Neural progenitor cell (in vitro differentiated cells): ENCODE data around the gene PCDHA13. TPM values are rescaled to one million over a fixed set of nuclear protein-coding genes. Genes with fewer than 3 reads are reported as not detected.
"Not testable (repeated sequence)": the region's sequence is repeated elsewhere in the genome, so short reads cannot be mapped to it uniquely, and the experiment has no call there.

Source experiments
- DNase-seq: peaks from one replicate; pipeline ENCODE4 v3.0.0-alpha.2; 2016; ENCODE audit warnings: low spot score
- H2AFZ ChIP-seq: fragments of 200-600 bp; sonication (generic); replicated peaks from 2 replicates; pipeline ENCODE4 v1.6.1; 2016; ENCODE audit warnings: antibody characterized with exemption
- H3F3A ChIP-seq: fragments of 200-600 bp; sonication (generic); 2 replicates; pipeline ENCODE4 v1.6.1; 2016; ENCODE audit warnings: antibody characterized with exemption, low read depth
- H3K27ac ChIP-seq: fragments of 200-600 bp; sonication (generic); 2 replicates; pipeline ENCODE4 v1.5.1; 2016; ENCODE audit warnings: mild to moderate bottlenecking
- H3K27me3 ChIP-seq: fragments of 200-600 bp; sonication (generic); 2 replicates; pipeline ENCODE4 v1.6.1; 2016; ENCODE audit warnings: mild to moderate bottlenecking, moderate library complexity
- H3K36me3 ChIP-seq: fragments of 200-600 bp; sonication (generic); 2 replicates; pipeline ENCODE4 v1.5.1; 2016
- H3K4me1 ChIP-seq: fragments of 200-600 bp; sonication (generic); 2 replicates; pipeline ENCODE4 v1.6.1; 2016; ENCODE audit warnings: mixed run types
- H3K4me2 ChIP-seq: fragments of 200-600 bp; sonication (generic); 2 replicates; pipeline ENCODE4 v1.6.1; 2016
- H3K4me3 ChIP-seq: fragments of 200-600 bp; sonication (generic); 2 replicates; pipeline ENCODE4 v1.5.1; 2016
- H3K79me2 ChIP-seq: fragments of 200-600 bp; sonication (generic); 2 replicates; pipeline ENCODE4 v1.6.1; 2016; ENCODE audit warnings: low read depth
- H3K9ac ChIP-seq: fragments of 200-600 bp; sonication (generic); 2 replicates; pipeline ENCODE4 v1.6.1; 2016
- H3K9me3 ChIP-seq: fragments of 200-600 bp; sonication (generic); 2 replicates; pipeline ENCODE4 v1.5.1; 2016; ENCODE audit warnings: low read depth
- H4K20me1 ChIP-seq: fragments of 200-600 bp; sonication (generic); 2 replicates; pipeline ENCODE4 v1.6.1; 2016; ENCODE audit warnings: low read depth
- H3K27ac Mint-ChIP-seq: 3 replicates; pipeline ENCODE4 v1.8.0; 2021; ENCODE audit warnings: mixed read lengths
- H3K27me3 Mint-ChIP-seq: 2 replicates; pipeline ENCODE4 v1.8.0; 2022; ENCODE audit warnings: low read depth, mild to moderate bottlenecking, inconsistent platforms, moderate library complexity, mixed read lengths; ENCODE audit not compliant: insufficient read depth
- H3K36me3 Mint-ChIP-seq: 3 replicates; pipeline ENCODE4 v1.8.0; 2021; ENCODE audit warnings: mixed read lengths
- H3K4me1 Mint-ChIP-seq: 3 replicates; pipeline ENCODE4 v1.8.0; 2021; ENCODE audit warnings: mixed read lengths
- H3K4me3 Mint-ChIP-seq: 3 replicates; pipeline ENCODE4 v1.8.0; 2021; ENCODE audit warnings: mild to moderate bottlenecking, moderate library complexity, mixed read lengths
- H3K9me3 Mint-ChIP-seq: 3 replicates; pipeline ENCODE4 v1.8.0; 2020; ENCODE audit warnings: mixed read lengths
- CTCF ChIP-seq: fragments of 200-600 bp; sonication (generic); IDR thresholded peaks from 2 replicates; pipeline ENCODE4 v1.5.1; 2017; ENCODE audit warnings: antibody characterized with exemption, mild to moderate bottlenecking
- EZH2 ChIP-seq: fragments of 200-600 bp; sonication (generic); IDR thresholded peaks from 2 replicates; pipeline ENCODE4 v1.6.1; 2017; ENCODE audit warnings: antibody characterized with exemption, mild to moderate bottlenecking, moderate library complexity
- total RNA-seq: library from RNA; depleted of rRNA; stranded (reverse); fragments of >200 nt; gene quantifications from 2 replicates; pipeline ENCODE4 v1.2.3, GENCODE V29; 2015; ENCODE audit warnings: low replicate concordance

Gene PCDHA13
- total RNA-seq, 1 donor from 2014 or later, result 2.3 TPM

- H3K4me1 ChIP-seq, H3K27me3 Mint-ChIP-seq, H3K79me2 ChIP-seq, H3K4me1 Mint-ChIP-seq, H4K20me1 ChIP-seq, H3K27me3 ChIP-seq, H3K27ac Mint-ChIP-seq, H3K36me3 ChIP-seq, H3K4me3 Mint-ChIP-seq, H3K27ac ChIP-seq, DNase-seq, H3F3A ChIP-seq, H3K4me2 ChIP-seq, H3K9ac ChIP-seq, H2AFZ ChIP-seq: not testable (repeated sequence)
- Histone ChIP-seq H3K4me3 (peak within 1 kb of the TSS; percentile 23), H3K9me3 (peaks cover 10% of the 10 kb centered on the region)
- Mint-ChIP-seq H3K9me3 (peaks cover 38% of the 10 kb centered on the region), H3K36me3 (peaks cover 18% of the 10 kb centered on the region)
- peak; percentile 9 for TF ChIP-seq CTCF
These were observed 33.5 kb upstream of the PCDHA13 start, which contains the start of gene PCDHA9 for GRCh38 chr5:140848139-140849102. Gene PCDHA9 (plus strand): TSS chr5:140848382. CDS start chr5:140848496, 114 bp downstream.

GRCh38 chr5:140849831-140850634 is 31.9 kb upstream of the PCDHA13 start:
- not testable (repeated sequence) for H3K27me3 ChIP-seq, H3F3A ChIP-seq, H2AFZ ChIP-seq, H3K4me3 Mint-ChIP-seq, H3K27ac ChIP-seq, H3K36me3 ChIP-seq, H3K27me3 Mint-ChIP-seq, H3K4me2 ChIP-seq, DNase-seq, H3K4me3 ChIP-seq, H3K79me2 ChIP-seq, H3K9ac ChIP-seq, H3K4me1 Mint-ChIP-seq, H3K4me1 ChIP-seq, H4K20me1 ChIP-seq, H3K27ac Mint-ChIP-seq
- H3K9me3 Mint-ChIP-seq, result peaks cover 29% of the 10 kb centered on the region
- H3K36me3 Mint-ChIP-seq, result peaks cover 14% of the 10 kb centered on the region
- peaks cover 10% of the 10 kb centered on the region for H3K9me3 ChIP-seq

GRCh38 chr5:140855772-140856674 is 25.9 kb upstream of the PCDHA13 start, which contains the start of gene PCDHA10:
Gene PCDHA10 (plus strand): TSS chr5:140855897. CDS start chr5:140856049, 152 bp downstream.
- peak within 1 kb of the TSS; percentile 76 for H3K4me2 ChIP-seq
- TF ChIP-seq EZH2 (no peak), CTCF (peak; percentile 72)
- peak within 1 kb of the TSS; percentile 92 for H2AFZ ChIP-seq
- Mint-ChIP-seq H3K4me1 (no peaks in the 10 kb centered on the region), H3K36me3 (peaks cover 24% of the 10 kb centered on the region), H3K27me3 (peaks cover 2% of the 10 kb centered on the region), H3K4me3 (peak within 1 kb of the TSS; percentile 5), H3K9me3 (peaks cover 33% of the 10 kb centered on the region), H3K27ac (no peak within 1 kb of the TSS)
- peaks cover 5% of the 10 kb centered on the region for H3K9me3 ChIP-seq
- peak; percentile 76 for DNase-seq
- H4K20me1 ChIP-seq, result no peaks in the 10 kb centered on the region
- H3K4me3 ChIP-seq, result peak within 1 kb of the TSS; percentile 60
- no peak within 1 kb of the TSS for H3K27ac ChIP-seq
- H3K27me3 ChIP-seq, result no peaks in the 10 kb centered on the region
- H3K4me1 ChIP-seq, result no peaks in the 10 kb centered on the region
- no peak within 1 kb of the TSS for H3K9ac ChIP-seq
- no peaks in the 10 kb centered on the region for H3F3A ChIP-seq
- H3K36me3 ChIP-seq, result no peaks in the 10 kb centered on the region
- H3K79me2 ChIP-seq, result no peaks in the 10 kb centered on the region
